ENCODE results near the gene FAM234B.
"Not testable (repeated sequence)": the region's sequence is repeated elsewhere in the genome, so short reads cannot be mapped to it uniquely, and the experiment has no call there.

Gene FAM234B

DNA sequence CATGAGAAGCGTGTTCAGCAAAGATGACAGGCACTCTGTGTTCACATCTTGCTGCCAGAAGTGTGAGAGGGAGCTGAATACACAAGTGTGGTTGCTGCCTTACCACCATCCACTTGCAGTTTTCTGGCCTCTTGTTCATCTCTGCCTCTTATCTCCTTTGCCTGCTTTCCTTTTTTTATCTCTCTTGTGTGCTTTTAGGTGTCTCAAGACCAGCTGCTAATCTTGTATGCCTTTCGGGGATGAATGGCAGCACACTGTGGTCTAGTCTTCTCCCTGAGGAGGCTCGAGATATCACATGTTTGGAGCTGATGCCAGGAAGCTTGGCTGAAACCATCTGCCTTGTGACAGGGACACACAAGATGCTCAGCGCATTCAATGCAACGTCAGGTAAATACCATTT is 17.2 kb downstream of the FAM234B start:
- no peak for DNase-seq (ENCODE audit: low read depth)

DNA sequence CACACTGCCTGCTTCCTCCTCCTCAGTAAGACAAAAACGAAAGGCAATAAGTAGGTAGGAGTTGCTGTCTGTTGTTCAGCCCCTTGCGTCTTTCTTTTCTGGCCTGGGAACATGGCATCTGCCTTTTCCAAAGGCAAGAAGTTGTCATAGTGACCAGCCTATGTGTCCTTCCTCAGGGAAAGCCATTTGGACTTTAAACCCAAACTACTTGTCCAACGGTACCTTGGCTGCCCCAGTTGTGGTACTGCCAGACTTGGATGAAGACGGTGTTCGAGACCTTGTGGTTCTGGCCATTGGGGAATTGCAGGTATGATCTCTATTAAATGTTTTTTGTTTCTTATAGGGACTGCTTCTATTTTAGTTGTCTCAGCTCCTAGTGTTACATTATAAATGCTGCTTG is 18.5 kb downstream of the FAM234B start:
- no peak for DNase-seq (ENCODE audit: low read depth)

DNA sequence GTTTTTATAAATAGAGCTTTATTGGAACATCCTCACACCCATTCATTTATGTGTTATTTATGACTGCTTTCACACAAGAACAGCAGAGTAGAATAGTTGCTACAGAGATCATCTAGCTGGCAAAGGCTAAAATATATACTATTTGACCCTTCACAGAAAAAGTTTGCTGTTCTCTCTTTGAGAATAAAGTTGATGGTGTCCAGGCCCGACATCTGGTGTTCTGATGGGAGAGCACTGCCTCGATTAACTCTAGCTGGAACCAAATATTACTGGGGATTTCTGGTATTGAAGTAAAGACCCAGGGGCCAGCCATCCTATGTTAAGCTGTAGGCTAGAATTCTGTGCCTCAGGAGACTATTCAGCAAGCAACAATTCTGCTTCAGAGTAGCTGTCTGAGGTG is 21.8 kb downstream of the FAM234B start:
- no peak for DNase-seq (ENCODE audit: low read depth)

DNA sequence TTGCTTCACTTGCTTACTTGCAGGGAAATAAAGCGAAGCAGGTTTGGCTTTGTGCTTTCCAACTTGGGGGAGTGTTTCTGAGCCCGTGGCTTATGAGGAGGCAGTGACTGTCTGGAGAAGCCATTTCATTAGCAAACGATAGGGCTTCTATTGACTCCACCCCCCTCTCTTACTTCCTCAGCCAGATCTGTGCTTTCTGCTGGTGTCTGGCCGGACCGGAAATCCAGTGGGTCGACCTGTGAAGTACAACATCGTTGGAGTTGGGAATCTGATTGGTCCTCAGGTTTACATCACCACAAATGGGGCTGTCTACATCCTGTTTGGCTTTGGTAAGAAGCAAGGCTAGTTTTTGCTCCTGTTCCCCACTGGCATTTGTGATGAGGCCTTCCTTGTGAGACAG is 22.3 kb downstream of the FAM234B start:
- no peak for DNase-seq (ENCODE audit: low read depth)

DNA sequence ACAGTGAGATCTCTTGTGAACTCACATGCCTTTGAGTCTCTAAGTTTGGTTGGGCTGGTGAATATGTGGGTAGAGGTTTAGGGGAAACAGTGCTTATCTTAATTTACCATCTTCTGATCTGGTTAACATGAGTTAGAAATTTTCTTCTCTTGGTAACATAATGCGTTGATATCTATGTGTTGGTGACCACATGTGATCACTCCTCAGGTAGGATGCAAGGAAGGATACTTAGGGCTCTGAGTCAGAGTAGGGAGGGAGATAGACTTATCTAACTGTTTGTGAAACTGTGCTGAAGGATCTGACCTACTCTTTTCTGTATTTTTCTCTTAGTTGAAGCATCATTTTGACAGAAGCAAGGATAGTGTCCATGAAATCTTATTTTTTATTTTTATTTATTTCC is 23.1 kb downstream of the FAM234B start:
- DNase-seq (ENCODE audit: low read depth) = no peak

DNA sequence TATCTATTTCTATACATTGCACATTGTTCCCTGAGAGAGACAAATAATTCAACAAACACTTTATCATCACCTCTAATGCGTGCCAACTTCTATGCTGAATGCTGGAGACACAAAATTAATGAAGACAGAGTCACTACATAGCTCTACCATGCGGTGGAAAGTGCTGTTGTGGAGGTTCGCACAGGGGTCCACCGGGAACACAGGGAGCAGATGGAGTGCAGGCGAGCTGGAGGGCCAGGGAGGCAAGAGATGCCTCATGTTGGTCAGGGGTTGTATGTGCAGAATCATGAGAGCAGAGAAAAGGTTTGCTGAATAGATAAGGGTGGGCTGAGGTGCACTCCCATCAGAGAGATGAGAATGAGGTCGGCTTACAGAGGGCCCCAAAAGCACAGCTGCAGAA is 25.2 kb downstream of the FAM234B start:
- DNase-seq (ENCODE audit: low read depth) = no peak

DNA sequence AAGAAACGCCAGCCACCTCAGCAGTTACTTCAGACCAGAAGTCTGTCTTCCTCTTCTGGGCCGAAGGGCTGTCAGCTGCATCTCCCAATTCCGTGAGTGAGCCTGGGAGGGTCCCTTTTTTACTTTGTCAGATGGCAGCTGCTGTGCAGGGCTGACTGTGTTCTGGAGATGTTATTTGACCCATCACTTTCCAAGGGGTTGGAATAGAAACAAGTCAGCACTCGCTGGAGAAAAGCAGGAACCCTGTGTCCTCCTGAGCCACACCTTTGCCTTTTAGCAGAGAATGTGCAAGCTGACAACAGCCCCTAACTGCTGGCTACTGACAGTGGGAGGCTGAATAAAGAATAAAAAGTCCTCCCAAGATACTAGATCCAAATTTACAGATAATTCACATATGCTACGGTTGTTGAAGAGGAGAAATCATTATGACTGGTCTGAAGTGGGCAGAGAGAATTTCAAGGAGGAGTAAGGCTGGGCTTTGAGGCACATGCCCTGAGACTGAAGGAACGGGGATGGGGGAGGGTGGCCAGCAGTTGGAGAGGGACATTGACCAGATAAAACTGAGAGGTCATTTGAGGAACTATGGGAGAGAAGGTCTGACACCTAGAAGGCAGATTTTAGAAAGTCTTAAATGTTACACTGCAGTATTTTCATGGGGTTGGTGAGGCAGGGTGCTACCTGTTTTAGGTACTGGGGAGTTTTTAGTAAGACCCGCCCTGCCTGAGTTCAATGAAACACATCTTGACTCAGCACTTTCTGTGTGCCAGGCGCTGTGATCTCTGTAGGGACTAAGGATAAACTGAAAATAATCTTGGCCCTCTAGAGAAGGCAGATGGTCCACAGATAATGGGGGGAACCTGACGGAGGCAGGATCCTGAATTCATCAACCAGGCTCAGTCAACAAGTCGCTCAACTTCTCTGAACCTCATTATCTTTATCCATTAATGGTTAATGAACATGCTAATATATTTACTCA is 27.4 kb downstream of the FAM234B start:
- DNase-seq (ENCODE audit: low read depth) = no peak

DNA sequence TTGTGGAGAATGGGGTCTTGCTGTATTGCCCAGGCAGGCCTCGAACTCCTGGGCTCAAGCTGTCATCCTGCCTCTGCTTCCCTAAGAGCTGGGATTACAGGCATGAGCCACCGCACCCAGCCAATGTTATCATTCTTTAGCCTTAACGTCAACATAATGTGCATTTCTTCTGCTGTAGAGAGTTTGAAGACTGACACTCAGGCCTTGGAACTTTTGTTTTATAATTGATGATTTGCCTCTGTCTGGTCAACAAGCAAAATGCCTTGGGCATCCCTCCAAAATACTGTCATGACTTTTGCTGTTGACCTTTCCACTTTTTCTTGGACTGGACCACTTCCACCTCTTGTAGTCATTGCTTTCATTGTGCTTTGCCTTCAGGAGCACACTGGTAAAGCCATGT is 29.0 kb downstream of the FAM234B start:
- no peak for DNase-seq (ENCODE audit: low read depth)

DNA sequence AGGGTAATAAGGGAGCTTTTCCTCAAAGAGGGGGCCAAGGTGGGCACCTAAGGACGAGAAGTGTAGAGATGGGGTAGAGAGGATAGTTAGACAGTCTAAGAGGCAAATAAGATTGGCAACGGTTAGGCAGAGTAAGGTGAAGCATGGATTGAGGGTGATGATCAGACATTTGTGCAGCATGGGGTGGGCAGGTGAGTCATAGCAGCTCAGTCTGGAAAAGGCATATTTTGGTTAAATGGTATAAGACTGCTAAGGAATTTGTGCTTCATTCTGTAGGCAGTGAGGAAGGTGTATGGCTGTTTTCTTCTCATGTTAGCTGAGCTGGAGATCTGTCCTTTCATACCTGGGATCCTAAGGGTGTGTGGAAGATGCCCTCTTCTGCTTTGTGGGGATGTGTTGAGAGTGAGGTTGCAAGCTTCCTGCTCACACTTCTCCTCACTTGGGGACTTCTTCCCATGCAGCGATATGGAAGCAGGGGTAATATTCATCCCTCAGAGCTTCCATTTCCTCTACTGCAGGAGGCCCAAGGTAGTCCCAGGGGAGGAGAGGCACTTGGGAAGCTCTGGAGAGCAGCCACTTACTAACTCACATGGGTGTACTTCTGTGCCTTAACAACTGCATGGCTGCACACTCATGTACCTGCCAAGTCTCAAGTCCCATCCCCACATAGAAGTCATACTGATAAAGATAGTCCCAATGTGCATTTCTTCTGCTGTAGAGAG is 30.4 kb downstream of the FAM234B start:
- no peak for DNase-seq (ENCODE audit: low read depth)

DNA sequence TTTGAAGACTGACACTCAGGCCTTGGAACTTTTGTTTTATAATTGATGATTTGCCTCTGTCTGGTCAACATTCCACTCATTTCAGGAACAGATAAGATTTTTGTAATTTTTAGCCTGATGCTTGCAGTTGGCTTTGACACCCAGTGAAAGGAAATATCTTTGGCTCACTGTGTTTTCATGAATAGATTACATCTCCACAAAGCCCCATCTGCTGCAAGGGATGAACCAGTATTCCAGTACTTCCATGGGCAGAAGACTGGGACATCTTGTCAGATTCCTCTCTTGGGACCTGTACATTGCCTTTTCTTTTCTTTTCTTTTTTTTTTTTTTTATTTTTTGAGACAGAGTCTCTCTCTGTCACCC is 30.9 kb downstream of the FAM234B start:
- DNase-seq (ENCODE audit: low read depth) = no peak

DNA sequence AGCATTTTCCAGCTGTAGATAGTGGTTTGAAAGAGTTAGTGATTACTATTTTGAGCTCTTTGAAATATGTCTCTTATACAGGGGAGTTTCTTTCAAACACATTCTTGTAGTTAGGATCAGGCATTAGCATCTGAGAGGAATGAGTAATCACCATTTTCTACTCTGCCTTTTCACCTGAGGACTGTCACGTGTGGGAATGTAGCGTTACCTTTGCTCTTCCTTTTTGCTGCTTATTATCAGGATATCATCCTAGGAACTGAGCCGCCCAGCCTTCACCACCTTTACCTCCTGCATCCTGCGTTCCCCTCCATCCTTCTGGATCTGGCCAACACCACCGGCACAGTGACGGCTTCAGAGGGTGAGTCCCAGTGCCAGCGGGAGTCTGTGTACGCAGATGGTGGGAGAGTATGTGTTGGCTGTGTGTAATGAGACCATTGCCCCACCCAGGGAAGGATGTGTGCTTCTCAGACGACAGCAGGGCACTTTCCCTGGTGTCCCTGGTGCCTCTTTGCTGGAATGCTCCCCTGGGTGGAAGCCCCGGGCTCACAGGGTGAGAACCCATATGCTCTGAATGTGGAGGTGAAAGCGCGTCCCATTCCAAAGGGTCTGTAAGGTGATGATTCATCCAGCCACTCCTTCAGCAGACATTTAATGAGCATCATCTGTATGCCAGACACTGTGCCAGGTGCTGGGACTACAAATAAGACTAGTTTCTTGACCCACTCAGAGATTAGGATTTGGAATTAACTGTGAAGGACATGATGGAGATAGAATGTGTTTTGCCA is 31.8 kb downstream of the FAM234B start:
- no peak for DNase-seq (ENCODE audit: low read depth)

DNA sequence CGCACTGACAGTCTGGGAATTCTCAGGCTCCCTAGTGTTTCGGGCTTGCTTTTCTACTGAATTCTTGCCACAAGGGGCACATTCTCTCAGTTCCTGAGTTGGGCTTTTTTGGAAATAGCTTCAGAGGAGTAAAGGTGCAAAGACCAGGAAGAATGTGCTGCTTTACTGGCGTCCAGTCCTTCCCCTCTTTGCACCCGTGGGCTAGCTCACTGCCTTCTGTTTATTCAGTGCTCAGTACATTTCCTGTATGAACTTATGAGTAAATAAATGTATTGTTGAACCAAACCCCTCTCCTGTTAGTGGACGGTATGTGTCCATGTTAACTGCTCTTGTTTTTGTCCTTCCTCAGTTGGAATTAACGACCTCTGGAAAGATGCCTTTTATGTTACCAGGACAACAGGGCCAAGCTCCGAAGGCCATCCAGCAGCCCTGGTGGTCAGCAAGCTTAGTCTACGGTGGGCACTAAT is 35.3 kb downstream of the FAM234B start:
- DNase-seq (ENCODE audit: low read depth) = no peak

DNA sequence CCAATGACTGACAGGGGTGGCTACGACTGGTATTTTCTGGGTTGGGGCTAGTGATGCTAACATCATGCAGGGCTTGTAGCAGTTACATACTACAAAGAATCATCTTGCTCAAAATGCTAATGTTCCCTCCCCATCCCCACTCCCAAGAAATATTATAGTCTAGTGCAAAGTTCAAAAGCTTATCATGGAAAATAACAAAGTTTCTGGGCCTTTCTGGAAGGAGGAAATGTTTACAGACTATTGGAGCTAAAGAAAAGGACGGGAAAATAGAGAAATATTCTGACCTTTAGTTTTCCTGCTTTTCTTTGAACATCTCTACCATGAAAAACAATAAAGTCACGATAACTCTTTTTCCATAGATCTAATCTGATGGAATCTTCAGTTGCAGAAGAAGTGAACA is 36.1 kb downstream of the FAM234B start:
- no peak for DNase-seq (ENCODE audit: low read depth)

DNA sequence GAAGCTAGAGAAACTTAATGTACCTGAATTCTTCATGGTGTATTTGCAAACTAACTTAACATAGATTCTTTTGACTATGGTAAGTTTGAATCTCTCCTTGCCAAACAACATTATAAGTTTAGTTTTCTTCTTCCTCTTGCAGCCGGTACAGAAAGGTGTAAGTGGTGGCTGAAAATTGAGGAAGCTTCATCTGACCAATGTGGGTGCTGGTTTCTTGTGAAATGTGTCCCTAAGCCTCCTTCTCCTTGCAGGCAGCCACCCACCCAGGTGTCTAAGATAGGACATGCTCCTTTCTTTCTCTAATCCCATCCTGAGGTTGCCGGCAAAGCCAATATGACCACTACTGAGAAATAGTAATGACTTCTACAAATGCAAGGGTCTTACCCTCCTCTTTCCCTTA is 38.7 kb downstream of the FAM234B start:
- DNase-seq (ENCODE audit: low read depth) = no peak

DNA sequence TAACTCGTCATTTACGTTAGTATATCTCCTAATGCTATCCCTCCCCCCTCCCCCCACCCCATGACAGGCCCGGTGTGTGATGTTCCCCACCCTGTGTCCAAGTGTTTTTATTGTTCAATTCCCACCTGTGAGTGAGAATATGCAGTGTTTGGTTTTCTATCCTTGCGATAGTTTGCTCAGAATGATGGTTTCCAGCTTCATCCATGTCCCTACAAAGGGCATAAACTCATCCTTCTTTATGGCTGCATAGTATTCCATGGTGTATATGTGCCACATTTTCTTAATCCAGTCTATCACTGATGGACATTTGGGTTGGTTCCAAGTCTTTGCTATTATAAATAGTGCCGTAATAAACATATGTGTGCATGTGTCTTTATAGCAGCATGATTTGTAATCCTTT is 39.5 kb downstream of the FAM234B start:
- DNase-seq (ENCODE audit: low read depth) = not testable (repeated sequence)

DNA sequence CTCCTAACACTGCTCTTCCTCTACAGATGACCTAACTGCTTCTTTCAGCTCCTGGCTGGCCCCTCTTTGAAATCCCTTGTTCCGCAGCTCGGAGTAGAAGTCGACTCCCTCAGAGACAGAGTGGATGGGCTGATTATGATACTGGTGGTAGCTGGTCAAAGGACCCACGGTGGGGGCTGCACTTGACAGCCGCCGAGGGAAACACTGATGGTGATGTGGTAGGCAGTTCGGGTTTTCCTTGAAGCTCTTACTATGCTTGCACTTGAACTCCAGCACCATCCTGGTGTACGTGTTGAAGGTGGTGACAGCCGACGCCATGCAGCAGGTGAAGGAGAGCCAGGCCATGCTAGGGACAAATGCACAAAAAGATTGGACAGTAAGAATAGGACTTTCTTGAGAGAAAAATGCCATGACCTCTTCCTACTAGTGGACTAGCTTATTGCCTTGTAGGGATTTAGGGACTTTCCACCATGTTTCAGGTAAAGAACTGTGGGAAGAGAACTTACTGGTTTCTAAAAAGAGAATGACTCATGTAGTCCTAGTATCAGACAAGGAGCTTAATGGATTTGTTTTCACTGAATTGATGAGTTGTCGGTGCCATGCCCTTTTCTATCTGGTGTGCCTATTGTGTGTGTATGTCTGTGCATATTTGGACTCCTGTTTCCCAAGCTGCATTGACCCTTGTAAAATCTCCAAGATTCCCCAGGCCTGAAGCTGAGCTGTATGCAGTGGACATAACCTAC is 40.9 kb downstream of the FAM234B start:
- DNase-seq (ENCODE audit: low read depth) = no peak

DNA sequence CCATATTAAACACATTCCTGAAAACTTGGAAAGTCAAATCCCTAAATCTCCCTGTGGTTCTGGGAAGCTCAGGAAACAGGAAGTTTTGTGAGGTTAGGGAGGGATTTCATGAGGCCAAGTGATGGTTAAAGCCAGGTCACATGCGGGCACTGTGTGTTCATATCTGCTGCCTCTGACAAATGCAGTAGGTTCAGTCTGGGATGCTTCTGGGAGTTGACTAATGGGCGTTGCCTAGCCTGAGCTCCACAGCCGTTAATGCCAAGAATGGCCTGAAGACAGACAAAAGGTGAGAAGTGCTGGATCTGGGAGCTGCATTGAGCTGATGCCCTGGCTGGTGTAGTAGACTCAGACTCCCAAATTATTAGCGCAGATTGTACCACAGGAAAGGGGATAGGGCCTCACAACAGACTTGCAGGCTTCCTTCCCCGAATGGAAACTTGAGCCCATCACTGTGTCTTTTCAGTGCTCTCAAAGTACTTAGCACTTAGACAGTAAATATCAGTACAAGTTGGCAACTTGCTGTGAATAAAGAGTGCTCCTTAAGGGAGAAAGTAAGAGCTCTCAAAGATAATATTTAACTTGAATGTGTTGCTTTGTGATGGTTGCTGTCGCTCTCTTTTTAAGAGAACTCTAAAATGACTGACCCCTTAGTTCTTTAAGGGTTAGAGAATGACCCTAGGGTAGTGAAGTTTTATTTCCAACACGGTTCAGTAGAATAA is 41.9 kb downstream of the FAM234B start:
- no peak for DNase-seq (ENCODE audit: low read depth)

DNA sequence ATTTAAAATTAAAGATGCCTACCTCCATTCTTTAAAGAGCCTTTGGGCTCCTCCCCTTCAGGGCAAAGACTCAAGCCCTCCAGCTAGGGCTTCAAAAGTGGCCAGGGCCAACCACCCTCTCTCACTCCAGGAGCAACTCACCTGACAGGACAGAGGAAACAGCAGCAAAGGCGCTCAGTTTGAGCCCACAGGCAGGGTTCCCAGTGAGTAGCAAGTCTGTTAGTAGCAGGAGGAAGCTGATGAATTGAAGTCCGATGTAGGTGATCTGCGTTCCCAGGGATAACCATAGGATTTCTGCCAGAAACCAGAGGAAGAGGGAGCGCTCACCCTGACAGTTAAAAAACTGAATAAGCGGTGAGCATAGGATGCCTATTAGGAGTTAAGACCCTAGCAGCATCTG is 43.6 kb downstream of the FAM234B start:
- DNase-seq (ENCODE audit: low read depth) = no peak

DNA sequence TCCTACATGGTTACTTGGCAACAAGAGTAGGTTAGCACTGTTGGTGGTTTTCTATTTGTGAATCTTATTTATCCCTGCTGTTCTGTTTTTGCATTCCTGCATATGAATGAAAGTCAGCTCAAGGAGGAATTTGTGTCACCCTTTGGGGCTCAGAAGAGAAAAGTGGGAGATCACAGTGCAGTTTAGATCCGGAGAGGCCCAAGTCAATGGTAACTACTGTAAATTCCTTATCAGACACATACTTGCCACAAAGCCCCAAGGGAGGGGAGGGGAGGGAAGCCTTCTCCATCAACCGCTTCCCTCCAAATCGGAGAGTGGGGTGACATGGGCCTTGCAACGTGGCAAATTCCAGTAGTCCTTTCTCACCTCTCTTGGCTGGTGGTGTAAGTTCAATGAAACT is 44.3 kb downstream of the FAM234B start:
- no peak for DNase-seq (ENCODE audit: low read depth)

DNA sequence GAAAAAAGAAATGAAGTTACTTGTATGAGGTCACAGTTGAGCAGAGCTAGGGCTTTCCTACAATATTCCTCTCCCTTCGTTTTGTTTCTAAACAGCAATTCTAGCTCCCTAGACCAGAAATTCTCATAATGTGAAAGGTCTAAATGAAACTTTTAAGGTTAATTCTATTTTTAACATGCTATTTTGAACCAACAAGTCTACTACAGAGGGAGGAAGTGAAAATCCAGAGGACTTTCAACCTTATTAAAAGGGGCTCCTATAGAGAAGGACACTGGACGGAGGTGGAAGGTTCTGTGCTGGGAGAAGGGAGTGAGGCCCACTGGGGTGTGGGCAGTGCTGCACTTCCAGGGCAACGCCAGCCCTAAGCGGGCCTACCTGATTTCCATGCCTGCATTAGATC is 45.9 kb downstream of the FAM234B start:
- no peak for DNase-seq (ENCODE audit: low read depth)

DNA sequence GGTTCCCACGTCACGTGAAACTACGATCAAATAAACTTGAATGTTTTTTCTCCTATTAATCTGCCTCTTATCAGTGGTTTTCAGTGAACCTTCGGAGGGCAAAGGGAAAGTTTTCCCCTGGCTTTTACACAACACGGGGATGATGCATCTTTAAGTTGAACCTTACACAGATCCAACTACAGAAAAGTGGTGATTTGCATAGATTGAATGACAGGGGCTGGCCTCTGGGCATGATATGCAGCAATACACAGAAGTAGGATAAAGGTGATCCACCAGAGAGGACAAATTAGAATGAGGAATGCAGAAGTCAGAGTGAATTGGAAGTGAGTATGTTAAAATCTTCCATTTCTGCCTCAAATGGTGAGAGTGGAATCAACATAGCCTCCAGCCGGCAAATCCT is 47.7 kb downstream of the FAM234B start:
- no peak for DNase-seq (ENCODE audit: low read depth)
